Keratinocyte (primary cell): ENCODE measurements around the gene MROH7.

Source experiments
- EZH2 ChIP-seq: IDR thresholded peaks from one replicate; pipeline ENCODE4 v1.6.1; 2012; ENCODE audit warnings: inconsistent platforms, mild to moderate bottlenecking, low read length, moderate library complexity
- TF ChIP-seq, protein P1 (sequence below), 3 experiments: IDR thresholded peaks in 1 of 3; conservative IDR thresholded peaks in 1 of 3; optimal IDR thresholded peaks in 1 of 3; 2 replicates in 2 of 3; 3 replicates in 1 of 3; pipeline versions ENCODE3 to v1.5.1; 2011; ENCODE audit warnings: low read length in 3 of 3, mild to moderate bottlenecking in 3 of 3, moderate library complexity in 2 of 3, control low read depth in 1 of 3, inconsistent platforms in 1 of 3; ENCODE audit not compliant: insufficient read depth in 2 of 3; ENCODE audit errors: extremely low read depth in 1 of 3

DNA sequence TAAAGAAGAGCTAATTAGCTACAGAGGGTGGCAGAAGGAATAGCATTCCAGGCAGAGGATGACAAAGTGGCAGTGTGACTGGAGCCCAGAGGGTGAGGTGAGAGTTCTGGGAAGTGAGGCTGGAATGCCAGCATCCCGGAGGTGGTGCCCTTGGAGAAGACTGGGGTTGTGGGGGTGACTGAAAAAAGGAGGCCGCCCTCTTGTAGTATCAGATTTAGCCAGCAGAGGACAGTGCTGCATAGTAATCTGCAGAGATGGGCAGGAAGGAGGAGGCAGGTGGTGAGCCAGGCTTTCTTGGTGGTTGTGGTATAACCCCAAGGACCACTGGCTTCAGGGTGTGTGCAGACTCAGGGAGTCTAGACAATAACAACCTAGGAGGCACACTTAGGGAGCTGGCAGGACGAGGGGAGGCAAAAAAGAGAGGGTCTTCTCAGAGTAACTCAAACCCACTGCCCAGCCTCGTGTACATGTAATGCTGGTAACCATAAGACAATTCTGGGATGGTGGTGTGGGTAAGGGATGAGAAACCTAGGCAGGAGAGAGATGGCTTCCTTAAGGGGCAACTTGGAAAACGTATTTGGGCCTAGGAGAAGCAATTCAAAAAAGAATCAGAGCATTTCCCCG, 30.5 kb downstream of the MROH7 start:
- TF ChIP-seq EZH2 = no peak
- TF ChIP-seq, protein P1, sequence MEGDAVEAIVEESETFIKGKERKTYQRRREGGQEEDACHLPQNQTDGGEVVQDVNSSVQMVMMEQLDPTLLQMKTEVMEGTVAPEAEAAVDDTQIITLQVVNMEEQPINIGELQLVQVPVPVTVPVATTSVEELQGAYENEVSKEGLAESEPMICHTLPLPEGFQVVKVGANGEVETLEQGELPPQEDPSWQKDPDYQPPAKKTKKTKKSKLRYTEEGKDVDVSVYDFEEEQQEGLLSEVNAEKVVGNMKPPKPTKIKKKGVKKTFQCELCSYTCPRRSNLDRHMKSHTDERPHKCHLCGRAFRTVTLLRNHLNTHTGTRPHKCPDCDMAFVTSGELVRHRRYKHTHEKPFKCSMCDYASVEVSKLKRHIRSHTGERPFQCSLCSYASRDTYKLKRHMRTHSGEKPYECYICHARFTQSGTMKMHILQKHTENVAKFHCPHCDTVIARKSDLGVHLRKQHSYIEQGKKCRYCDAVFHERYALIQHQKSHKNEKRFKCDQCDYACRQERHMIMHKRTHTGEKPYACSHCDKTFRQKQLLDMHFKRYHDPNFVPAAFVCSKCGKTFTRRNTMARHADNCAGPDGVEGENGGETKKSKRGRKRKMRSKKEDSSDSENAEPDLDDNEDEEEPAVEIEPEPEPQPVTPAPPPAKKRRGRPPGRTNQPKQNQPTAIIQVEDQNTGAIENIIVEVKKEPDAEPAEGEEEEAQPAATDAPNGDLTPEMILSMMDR (optimal IDR thresholded peaks at IDR 0.05 in 1 of 3, IDR thresholded peaks at IDR 0.05 in 1 of 3, conservative IDR thresholded peaks at IDR 0.05 in 1 of 3; ENCODE audit: extremely low read depth in 1 of 3, insufficient read depth in 2 of 3, low read length in 3 of 3) = peak; percentile 92 to 96 (median 95)
